ENCODE results near the gene PSEN2.

PSEN2 gene

GRCh38 chr1:226867461-226868054 lies 2.9 kb upstream of the PSEN2 start:
- no peak for DNase-seq

DNA sequence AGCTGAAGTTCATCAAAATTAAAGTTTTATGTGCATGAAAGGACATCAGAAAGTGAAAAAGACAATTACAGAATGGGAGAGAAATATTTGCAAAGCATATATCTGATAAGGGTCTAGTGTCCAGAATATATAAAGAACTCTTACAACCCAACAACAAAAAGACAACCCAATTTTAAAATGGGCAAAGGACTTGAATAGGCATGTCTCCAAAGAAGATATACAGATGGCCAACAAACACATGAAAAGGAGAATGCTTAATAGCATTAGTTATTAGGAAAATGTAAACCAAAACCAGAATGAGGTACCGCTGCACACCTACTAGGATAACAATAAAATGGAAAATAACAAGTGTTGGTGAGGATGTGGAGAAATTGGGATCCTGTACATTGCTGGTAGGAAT lies 1.7 kb upstream of the PSEN2 start:
- DNase-seq, result no peak

DNA sequence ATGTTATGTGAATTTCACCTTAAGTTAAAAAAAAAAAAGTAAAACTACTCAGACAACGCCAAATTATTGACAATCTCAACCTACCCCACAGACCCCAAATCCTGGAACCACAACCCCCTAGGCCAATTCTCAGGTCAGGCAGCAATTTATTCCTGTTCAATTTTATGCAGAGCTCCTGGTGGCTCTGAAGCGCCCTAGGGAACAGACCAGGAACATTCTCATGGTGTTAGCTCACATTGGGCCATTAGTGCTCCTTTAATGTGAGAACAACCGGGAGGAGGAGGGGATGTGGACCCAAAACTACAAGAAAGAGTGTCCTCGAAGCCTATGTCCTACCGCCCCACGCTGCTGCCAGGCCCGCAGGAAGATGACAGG lies 403 bp upstream of the PSEN2 start:
- no peak for DNase-seq

DNA sequence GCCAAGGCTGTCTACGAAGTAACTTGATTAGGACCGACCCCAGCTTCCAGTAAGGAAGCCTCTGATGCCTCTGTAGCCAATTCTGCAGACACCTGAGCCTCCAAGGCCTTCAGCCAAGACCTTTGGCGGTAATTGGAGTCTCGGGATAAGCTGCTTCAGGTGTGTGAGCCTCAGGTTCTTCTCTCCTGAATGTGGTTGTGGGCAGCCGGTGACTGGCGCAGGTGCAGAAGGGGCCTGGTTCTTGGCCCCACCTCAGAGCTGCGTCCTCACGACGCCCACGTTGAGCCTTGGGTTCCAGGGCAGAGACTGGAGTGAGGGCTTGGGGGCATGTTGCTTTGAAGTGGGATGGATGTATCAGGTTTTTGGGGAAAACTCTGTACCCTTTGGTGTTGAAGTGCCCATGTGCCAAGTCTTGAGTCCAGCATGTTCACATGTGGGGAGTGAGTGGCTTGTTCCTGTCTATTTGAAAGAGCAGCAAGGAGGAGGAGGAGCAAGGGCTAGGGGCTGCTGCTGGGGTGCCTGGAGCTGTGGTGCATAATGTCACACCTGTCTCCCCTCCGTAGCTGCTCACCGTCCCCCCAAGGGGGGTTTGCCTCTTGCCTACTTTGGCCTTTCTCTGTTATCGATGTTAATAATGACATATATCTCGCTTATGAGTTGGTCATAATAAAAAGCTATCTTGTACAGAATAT lies 1.4 kb downstream of the PSEN2 start:
- no peak for DNase-seq

GRCh38 chr1:226872437-226872836 lies 2.0 kb downstream of the PSEN2 start:
- no peak for DNase-seq

GRCh38 chr1:226873771-226874578 lies 3.6 kb downstream of the PSEN2 start:
- DNase-seq, result no peak

- no peak for DNase-seq
Observed at GRCh38 chr1:226874579-226875425, 4.4 kb downstream of the PSEN2 start.

DNA sequence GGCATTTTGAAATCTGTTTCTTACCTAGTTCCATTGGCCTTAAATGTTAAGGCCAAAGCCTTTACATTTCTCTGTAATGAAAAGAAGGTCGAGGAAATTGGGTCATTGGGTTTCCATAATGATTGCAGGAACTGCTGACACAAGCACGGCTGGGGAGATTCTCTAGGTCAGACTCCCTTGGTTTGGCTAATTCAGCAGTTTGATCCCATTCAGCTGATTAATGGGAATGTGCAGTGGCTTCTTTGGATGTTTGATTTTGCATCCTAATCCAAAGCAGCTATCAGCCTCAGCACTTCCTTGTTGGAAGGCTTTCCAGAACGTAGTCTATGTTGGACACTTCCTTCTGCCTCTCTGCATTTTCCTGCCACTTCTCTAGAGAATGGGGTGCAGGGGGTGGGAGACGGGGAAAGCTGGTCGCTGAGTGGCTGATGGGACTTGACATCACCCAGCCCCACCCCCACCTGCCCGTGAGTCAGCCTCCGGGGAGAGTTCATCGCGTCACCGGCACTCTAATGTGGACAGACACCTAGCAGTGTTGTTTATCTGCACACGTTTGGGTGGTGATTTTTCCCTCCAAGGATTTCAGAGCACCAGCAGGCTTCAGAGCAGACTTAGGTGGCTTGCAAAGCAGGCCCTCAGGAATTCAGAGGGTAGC lies 5.4 kb downstream of the PSEN2 start:
- no peak for DNase-seq

- no peak for DNase-seq
Observed at GRCh38 chr1:226877669-226878068, 7.3 kb downstream of the PSEN2 start.

- no peak for DNase-seq
Observed at GRCh38 chr1:226880372-226881287, 10.2 kb downstream of the PSEN2 start.

GRCh38 chr1:226881515-226882185 lies 11.2 kb downstream of the PSEN2 start:
- no peak for DNase-seq

GRCh38 chr1:226882187-226882586 lies 11.8 kb downstream of the PSEN2 start:
- no peak for DNase-seq

GRCh38 chr1:226882631-226883409 lies 12.4 kb downstream of the PSEN2 start:
- DNase-seq, result no peak

- DNase-seq, result no peak
Observed at GRCh38 chr1:226883630-226884029, 13.2 kb downstream of the PSEN2 start.

- no peak for DNase-seq
Observed at GRCh38 chr1:226884116-226884625, 13.8 kb downstream of the PSEN2 start.

GRCh38 chr1:226884966-226885820 lies 14.8 kb downstream of the PSEN2 start:
- DNase-seq, result no peak

DNA sequence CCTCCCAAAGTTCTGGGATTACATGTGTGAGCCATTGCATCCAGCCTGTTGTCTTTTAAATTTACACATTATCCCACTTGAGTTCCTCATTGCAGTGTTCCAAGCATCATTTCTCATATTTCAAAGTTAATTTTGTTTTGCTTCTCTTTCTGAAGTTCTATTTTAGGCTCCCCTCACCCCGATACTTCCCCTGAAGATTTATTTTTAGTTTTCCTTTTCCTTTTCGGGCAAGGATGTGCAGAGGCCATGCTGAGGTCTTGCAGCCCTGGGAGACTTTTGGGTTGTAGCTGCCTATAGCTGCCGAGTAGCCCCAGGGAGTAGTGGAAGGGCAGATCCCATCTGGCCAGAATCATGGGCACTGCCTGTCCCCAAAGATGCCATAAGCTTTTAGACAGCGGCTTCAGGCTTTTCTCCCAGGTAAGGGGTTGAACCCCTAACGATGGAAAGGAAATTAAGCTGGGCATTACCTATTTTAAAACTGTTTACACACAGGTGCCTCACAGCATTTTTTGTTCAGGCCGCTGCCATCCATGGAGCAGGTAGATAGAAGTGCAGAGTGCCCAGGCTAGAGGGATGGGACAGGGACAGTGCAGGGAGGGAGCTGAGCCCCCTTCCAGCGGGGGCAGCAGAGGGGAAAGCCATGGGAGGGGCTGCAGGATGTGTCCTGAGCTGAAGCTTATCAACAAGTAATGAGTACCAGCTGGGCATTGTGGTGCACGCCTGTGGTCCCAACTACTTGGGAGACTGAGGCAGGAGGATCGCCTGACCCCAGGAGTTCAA lies 15.9 kb downstream of the PSEN2 start:
- DNase-seq, result no peak

- no peak for DNase-seq
Observed at GRCh38 chr1:226887006-226887405, 16.6 kb downstream of the PSEN2 start.

Data from CD4-positive, alpha-beta T cell treated with Interferon gamma for 1 hour (primary cell).